Kidney epithelial cell (primary cell): ENCODE measurements around the gene XXYLT1. TPM values are rescaled to one million over a fixed set of nuclear protein-coding genes. Genes with fewer than 3 reads are reported as not detected.

Experiments
- DNase-seq: peaks from one replicate; pipeline ENCODE4 v3.0.0-alpha.2; 2010; ENCODE audit warnings: low read depth
- H3K27me3 ChIP-seq: 2 replicates; pipeline ENCODE4 v1.6.0; 2011; ENCODE audit warnings: low read length; ENCODE audit not compliant: control insufficient read depth, insufficient read depth
- H3K36me3 ChIP-seq: 2 replicates; pipeline ENCODE4 v1.5.1; 2011; ENCODE audit warnings: low read length; ENCODE audit not compliant: control insufficient read depth, insufficient read depth
- H3K4me3 ChIP-seq: 2 replicates; pipeline ENCODE4 v1.5.1; 2011; ENCODE audit warnings: low read depth, mild to moderate bottlenecking, control low read depth, low read length
- CTCF ChIP-seq: IDR thresholded peaks from 2 replicates; pipeline ENCODE4 v1.5.1; 2011; ENCODE audit warnings: mild to moderate bottlenecking, moderate library complexity, low read length, control low read depth, inconsistent platforms; ENCODE audit not compliant: insufficient read depth, poor library complexity, severe bottlenecking
- total RNA-seq: library from RNA; depleted of rRNA; stranded (reverse); fragments of >200 nt; gene quantifications from 2 replicates; pipeline ENCODE4 v1.2.3, GENCODE V29; 2015

XXYLT1 gene
- total RNA-seq, 1 donor from 2014 or later, result 18.7 TPM

DNA sequence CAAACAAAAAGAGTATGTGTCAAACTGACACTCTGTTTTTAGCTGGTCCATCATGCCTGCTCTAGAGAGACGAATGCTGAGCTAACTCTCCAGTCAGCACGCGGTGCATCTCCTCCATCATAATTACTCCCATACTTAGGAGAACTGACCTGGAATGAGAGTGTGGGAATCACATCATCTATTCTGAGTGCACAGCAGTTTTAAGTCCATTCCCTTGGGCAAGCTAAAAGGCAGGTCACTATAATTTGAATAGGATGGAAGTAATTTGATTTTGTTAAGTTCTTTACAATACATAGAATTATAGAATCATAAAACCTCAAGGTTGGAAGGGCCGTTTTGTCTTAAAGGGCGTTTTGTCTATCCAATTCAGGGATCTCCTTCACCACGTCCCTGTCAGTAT is 251.6 kb downstream of the XXYLT1 start:
- Histone ChIP-seq H3K36me3 (no peaks in the 10 kb centered on the region), H3K4me3 (no peak overlapping the region), H3K27me3 (peaks cover 14% of the 10 kb centered on the region)
- TF ChIP-seq CTCF, result no peak
- no peak for DNase-seq

Other genes starting within 250 kb of the XXYLT1 start
- gene ACAP2, start 171.9 kb upstream of the XXYLT1 start, total RNA-seq, result 38.3 and 39.0 TPM in 2 replicates